ENCODE measurements around the gene LAMB3.

DNA sequence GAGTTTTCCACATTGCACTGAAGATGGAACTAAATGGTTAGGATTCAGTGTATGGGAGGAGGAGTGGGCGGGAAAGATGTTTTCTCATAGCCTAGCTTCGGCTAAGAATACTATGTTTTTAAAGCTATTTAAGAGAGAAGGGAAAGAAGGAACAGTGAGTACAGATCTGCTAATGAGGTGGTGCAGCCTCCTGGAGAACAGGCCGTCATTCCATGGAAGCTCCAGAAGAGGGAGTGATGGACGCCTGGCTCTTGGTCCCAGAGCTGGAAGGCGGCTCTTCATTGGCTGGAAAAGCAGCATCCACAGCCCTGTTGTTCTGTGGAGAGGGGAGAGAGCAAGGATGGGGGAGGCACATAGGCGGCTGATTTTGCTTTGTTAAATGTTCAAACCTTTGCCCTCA lies 61.8 kb downstream of the LAMB3 start:
- TF ChIP-seq CTCF (tag by site-specific recombination; IDR thresholded peaks at IDR 0.05): no peak
- no peak for TF ChIP-seq ZNF274 (IDR thresholded peaks at IDR 0.05; ENCODE audit: low read length)
- TF ChIP-seq ZNF274 (tag by site-specific recombination; IDR thresholded peaks at IDR 0.05; ENCODE audit: borderline replicate concordance): no peak
- no peak for TF ChIP-seq KLF10 (tag by site-specific recombination; IDR thresholded peaks at IDR 0.05)
- no peak for TF ChIP-seq ZNF660 (tag by site-specific recombination; IDR thresholded peaks at IDR 0.05)
- no peak for TF ChIP-seq ZEB2 (tag by site-specific recombination; IDR thresholded peaks at IDR 0.05)
- TF ChIP-seq SCRT1 (tag by site-specific recombination; IDR thresholded peaks at IDR 0.05; ENCODE audit: borderline replicate concordance): no peak
- TF ChIP-seq SETDB1 (IDR thresholded peaks at IDR 0.05; ENCODE audit: insufficient read length, low read length): no peak
- no peak for TF ChIP-seq MYNN (tag by site-specific recombination; IDR thresholded peaks at IDR 0.05; ENCODE audit: borderline replicate concordance)
- TF ChIP-seq AEBP2 (tag by site-specific recombination; IDR thresholded peaks at IDR 0.05; ENCODE audit: borderline replicate concordance): no peak
- TF ChIP-seq HIC1 (tag by site-specific recombination; IDR thresholded peaks at IDR 0.05): no peak
- TF ChIP-seq ZBTB48 (tag by site-specific recombination; IDR thresholded peaks at IDR 0.05): no peak
- TF ChIP-seq ZNF155 (tag by site-specific recombination; IDR thresholded peaks at IDR 0.05): no peak
- TF ChIP-seq ZBTB20 (tag by site-specific recombination; IDR thresholded peaks at IDR 0.05): no peak
- TF ChIP-seq ZNF561 (tag by site-specific recombination; IDR thresholded peaks at IDR 0.05; ENCODE audit: borderline replicate concordance): no peak

Measured in HEK293 (cell line).